Psoas muscle (tissue), 8 donors: ENCODE data around the gene MAGI1. TPM values are rescaled to one million over a fixed set of nuclear protein-coding genes. Genes with fewer than 3 reads are reported as not detected.

Experiments used
- ATAC-seq, 4 donors: fragments of 200-7000 bp; cut with Tn5 transposase; one replicate each; pipeline ENCODE4 v1.9.1; 2020; ENCODE audit warnings: moderate library complexity in 3 of 4, mild to moderate bottlenecking in 2 of 4
- DNase-seq, 2 donors: peaks; one replicate each; pipeline ENCODE4 v3.0.0-alpha.2; 2020
- H3K27ac ChIP-seq: fragments of 200-600 bp; one replicate; pipeline ENCODE4 v1.8.0; 2022
- H3K27me3 ChIP-seq, 3 donors: fragments of 200-600 bp in 1 of 3; one replicate each; pipeline versions ENCODE4 v1.6.1 to v1.8.0; 2013 to 2022; ENCODE audit warnings: low read length in 2 of 3, mild to moderate bottlenecking in 2 of 3, moderate library complexity in 1 of 3; ENCODE audit not compliant: insufficient read depth in 3 of 3
- H3K36me3 ChIP-seq, 2 donors: fragments of 200-600 bp in 1 of 2; one replicate each; pipeline versions ENCODE4 v1.6.1 to v1.8.0; 2013 to 2022; ENCODE audit warnings: low read depth in 1 of 2, mild to moderate bottlenecking in 1 of 2, moderate library complexity in 1 of 2; ENCODE audit not compliant: insufficient read depth in 1 of 2
- H3K4me1 ChIP-seq: fragments of 200-600 bp; one replicate; pipeline ENCODE4 v1.8.0; 2022
- H3K4me3 ChIP-seq: fragments of 200-600 bp; one replicate; pipeline ENCODE4 v1.8.0; 2022; ENCODE audit warnings: mild to moderate bottlenecking
- H3K9me3 ChIP-seq: fragments of 200-600 bp; one replicate; pipeline ENCODE4 v1.8.0; 2022
- CTCF ChIP-seq: fragments of 200-600 bp; IDR thresholded peaks from one replicate; pipeline ENCODE4 v1.8.0; 2022; ENCODE audit warnings: antibody characterized with exemption
- WGBS, 3 donors: extraction: QIAGEN DNeasy Blood & Tissue Kit; methylation state at CpG; one replicate each; pipeline versions ENCODE4 v1.1.6 to v1.1.7; 2013; 5-methylcytosine and 5-hydroxymethylcytosine counted together
- intact Hi-C, 2 donors: fragments of 100-400 bp; cut with DNase I; formaldehyde crosslinking; loops; one replicate each; pipeline versions ENCODE4 v1.11.0 to v1.14.2; 2022
- polyA plus RNA-seq, 3 donors: library from polyadenylated mRNA; stranded (reverse); fragments of 200-250 nt; gene quantifications; one replicate each; pipeline ENCODE4 v1.2.3, GENCODE V29; 2013
- total RNA-seq, 4 donors: library from RNA; stranded (reverse); fragmentation: NEBNext Ultra II Directional in 2 of 4; extraction: Animal tissue kit (Norgen Biotek cat#: 25700) in 2 of 4; gene quantifications; one replicate each; pipeline versions ENCODE4 v1.2.1 to v1.2.4, GENCODE V29; 2021 to 2023
- donor health status: healthy with polysubstance abuse.
- donor health status: DM: no; HTN: no; CAD: no; lungs with moderate emphysema.
- donor health status: Bipolar disorder and iron deficiency.
- donor health status: healthy.
- donor health status: DM: yes; HTN: yes; CAD: no.
- donor health status: DM: no; HTN: no; CAD: no.
- donor health status: DM: no; HTN: no; CAD: no.
- donor health status: DM: yes; HTN: yes; CAD: no.

The MAGI1 gene
- total and polyA plus RNA-seq, 7 donors: 4.5 to 8.1 (median 6.3) TPM

- H3K36me3 ChIP-seq: no peaks in the 10 kb centered on the region
- H3K4me3 ChIP-seq: no peak overlapping the region
- DNase-seq (no peak), ATAC-seq (no peak)
- no peak for TF ChIP-seq CTCF
- no peaks in the 10 kb centered on the region for H3K27me3 ChIP-seq
- peaks cover 6% of the 10 kb centered on the region for H3K4me1 ChIP-seq
- H3K27ac ChIP-seq: no peak overlapping the region
- no peaks in the 10 kb centered on the region for H3K9me3 ChIP-seq
- intact Hi-C loops: loop anchor here (10.0 kb wide), 2 partner anchors 153 to 257 kb away; no protein-coding TSS in a partner anchor
Measured at GRCh38 chr3:66041828-66042227, 3.1 kb upstream of the MAGI1 start.

GRCh38 chr3:66041116-66041515 lies 2.4 kb upstream of the MAGI1 start:
- H3K9me3 ChIP-seq: no peaks in the 10 kb centered on the region
- WGBS, 3 donors: 68 to 79% (median 73%) methylated on average over 1 of the region's 1 CpG
- intact Hi-C loops: loop anchor here (10.0 kb wide), 2 partner anchors 154 to 256 kb away; no protein-coding TSS in a partner anchor

GRCh38 chr3:66039590-66039887 lies 821 bp upstream of the MAGI1 start:
- H3K36me3 ChIP-seq: no peaks in the 10 kb centered on the region
- peak overlapping the region; percentile 95 for H3K27ac ChIP-seq
- H3K4me1 ChIP-seq: peaks cover 6% of the 10 kb centered on the region
- WGBS, 3 donors: 0 to 2% (median 1%) methylated on average over 20 of the region's 20 CpGs
- no peaks in the 10 kb centered on the region for H3K9me3 ChIP-seq
- DNase-seq: peak; percentile 38 to 64
- no peaks in the 10 kb centered on the region for H3K27me3 ChIP-seq
- H3K4me3 ChIP-seq: peak overlapping the region; percentile 75
- intact Hi-C loops: loop anchor here in 1 of 2 donors (5.0 kb wide), 4 partner anchors 72 to 252 kb away; no protein-coding TSS in a partner anchor
- no peak for TF ChIP-seq CTCF
- ATAC-seq: peak; percentile 16 to 49 (median 36)

More at GRCh38 chr3:66041116-66041515, 2.4 kb upstream of the MAGI1 start:
- DNase-seq: no peak
- no peak for TF ChIP-seq CTCF
- Histone ChIP-seq H3K27me3 (no peaks in the 10 kb centered on the region), H3K27ac (no peak overlapping the region), H3K4me1 (peaks cover 6% of the 10 kb centered on the region), H3K36me3 (no peaks in the 10 kb centered on the region), H3K4me3 (no peak overlapping the region)
- ATAC-seq: no peak

GRCh38 chr3:66038384-66038725 lies 363 bp downstream of the MAGI1 start:
- intact Hi-C loops: loop anchor here in 1 of 2 donors (5.0 kb wide), 4 partner anchors 71 to 251 kb away; no protein-coding TSS in a partner anchor
- no peaks in the 10 kb centered on the region for H3K36me3 ChIP-seq
- H3K4me3 ChIP-seq: peak overlapping the region; percentile 75
- 0 to 1% (median 1%) methylated on average over 25 of the region's 25 CpGs for WGBS, 3 donors
- no peaks in the 10 kb centered on the region for H3K27me3 ChIP-seq
- no peak for TF ChIP-seq CTCF
- peak overlapping the region; percentile 95 for H3K27ac ChIP-seq
- DNase-seq: no peak
- peak; percentile 29 to 61 (median 42) for ATAC-seq
- H3K9me3 ChIP-seq: no peaks in the 10 kb centered on the region
- H3K4me1 ChIP-seq: peaks cover 6% of the 10 kb centered on the region

GRCh38 chr3:66037986-66038369 lies 740 bp downstream of the MAGI1 start:
- ATAC-seq (peak in 1 of 4 donors; percentile 29), DNase-seq (peak; percentile 27 to 56)
- intact Hi-C loops: loop anchor here in 1 of 2 donors (5.0 kb wide), 4 partner anchors 71 to 251 kb away; no protein-coding TSS in a partner anchor
- peaks cover 6% of the 10 kb centered on the region for H3K4me1 ChIP-seq
- no peaks in the 10 kb centered on the region for H3K36me3 ChIP-seq
- H3K27ac ChIP-seq: peak overlapping the region; percentile 95
- H3K9me3 ChIP-seq: no peaks in the 10 kb centered on the region
- TF ChIP-seq CTCF: no peak
- peak overlapping the region; percentile 75 for H3K4me3 ChIP-seq
- WGBS, 3 donors: 0 to 1% (median 1%) methylated on average over 27 to 31 of the region's 31 CpGs
- H3K27me3 ChIP-seq: no peaks in the 10 kb centered on the region
